GM11168 (cell line): ENCODE measurements around the gene MTPN.

Experiments
- in situ Hi-C: fragments of 300-500 bp; cut with MboI; formaldehyde crosslinking; loops from one replicate; pipeline ENCODE4 v1.12.0; 2022; ENCODE audit warnings: low sequenced_read_pairs; ENCODE audit not compliant: unreplicated experiment

The MTPN gene

GRCh38 chr7:135977007-135977741, at the start of gene MTPN:
MTPN (minus strand) TSS chr7:135977359; CDS start chr7:135977100, 259 bp downstream.
- in situ Hi-C loops = no loop called here

- in situ Hi-C loops = no loop called here
Observed at GRCh38 chr7:136026209-136026608, 49.0 kb upstream of the MTPN start.

- in situ Hi-C loops = no loop called here
Observed at GRCh38 chr7:136023134-136023869, 46.1 kb upstream of the MTPN start.

- in situ Hi-C loops = no loop called here
Observed at GRCh38 chr7:136020556-136020955, 43.4 kb upstream of the MTPN start.

GRCh38 chr7:136018104-136018503, 40.9 kb upstream of the MTPN start:
- in situ Hi-C loops = no loop called here

- in situ Hi-C loops = no loop called here
Observed at GRCh38 chr7:136016649-136017395, 39.7 kb upstream of the MTPN start.

GRCh38 chr7:136015638-136016037, 38.5 kb upstream of the MTPN start:
- in situ Hi-C loops = no loop called here

- in situ Hi-C loops = no loop called here
Observed at GRCh38 chr7:136014659-136015058, 37.5 kb upstream of the MTPN start.

- in situ Hi-C loops = no loop called here
Observed at GRCh38 chr7:136012238-136012637, 35.1 kb upstream of the MTPN start.

GRCh38 chr7:136009488-136010079, 32.4 kb upstream of the MTPN start:
- in situ Hi-C loops = loop anchor here (5.0 kb wide), 1 partner anchor 202 kb away; no protein-coding TSS in a partner anchor

GRCh38 chr7:136006208-136006607, 29.0 kb upstream of the MTPN start:
- in situ Hi-C loops = loop anchor here (5.0 kb wide), 1 partner anchor 199 kb away; no protein-coding TSS in a partner anchor

GRCh38 chr7:136004083-136004482, 26.9 kb upstream of the MTPN start:
- in situ Hi-C loops = no loop called here

- in situ Hi-C loops = no loop called here
Observed at GRCh38 chr7:136002802-136003201, 25.6 kb upstream of the MTPN start.

- in situ Hi-C loops = no loop called here
Observed at GRCh38 chr7:136000288-136000913, 23.2 kb upstream of the MTPN start.

GRCh38 chr7:135998081-135998480, 20.9 kb upstream of the MTPN start:
- in situ Hi-C loops = no loop called here

- in situ Hi-C loops = no loop called here
Observed at GRCh38 chr7:135995748-135996147, 18.6 kb upstream of the MTPN start.

- in situ Hi-C loops = no loop called here
Observed at GRCh38 chr7:135994466-135995205, 17.5 kb upstream of the MTPN start.

- in situ Hi-C loops = no loop called here
Observed at GRCh38 chr7:135993950-135994349, 16.8 kb upstream of the MTPN start.

GRCh38 chr7:135991906-135992305, 14.7 kb upstream of the MTPN start:
- in situ Hi-C loops = no loop called here
